Umbilical cord (tissue), 2 donors: ENCODE results near the gene YPEL1. TPM values are rescaled to one million over a fixed set of nuclear protein-coding genes. Genes with fewer than 3 reads are reported as not detected.
"Not testable (repeated sequence)": the region's sequence is repeated elsewhere in the genome, so short reads cannot be mapped to it uniquely, and the experiment has no call there.

Experiments
- DNase-seq: peaks from one replicate; pipeline ENCODE4 v3.0.0-alpha.2; 2015; ENCODE audit warnings: low spot score
- total RNA-seq: library from RNA; depleted of rRNA; stranded (reverse); fragments of >200 nt; gene quantifications from one replicate; pipeline ENCODE4 v1.2.3, GENCODE V29; 2014; ENCODE audit warnings: low replicate concordance; ENCODE audit not compliant: insufficient read depth

YPEL1 gene
- total RNA-seq, 1 donor from 2014 or later, result 9.6 TPM

DNA sequence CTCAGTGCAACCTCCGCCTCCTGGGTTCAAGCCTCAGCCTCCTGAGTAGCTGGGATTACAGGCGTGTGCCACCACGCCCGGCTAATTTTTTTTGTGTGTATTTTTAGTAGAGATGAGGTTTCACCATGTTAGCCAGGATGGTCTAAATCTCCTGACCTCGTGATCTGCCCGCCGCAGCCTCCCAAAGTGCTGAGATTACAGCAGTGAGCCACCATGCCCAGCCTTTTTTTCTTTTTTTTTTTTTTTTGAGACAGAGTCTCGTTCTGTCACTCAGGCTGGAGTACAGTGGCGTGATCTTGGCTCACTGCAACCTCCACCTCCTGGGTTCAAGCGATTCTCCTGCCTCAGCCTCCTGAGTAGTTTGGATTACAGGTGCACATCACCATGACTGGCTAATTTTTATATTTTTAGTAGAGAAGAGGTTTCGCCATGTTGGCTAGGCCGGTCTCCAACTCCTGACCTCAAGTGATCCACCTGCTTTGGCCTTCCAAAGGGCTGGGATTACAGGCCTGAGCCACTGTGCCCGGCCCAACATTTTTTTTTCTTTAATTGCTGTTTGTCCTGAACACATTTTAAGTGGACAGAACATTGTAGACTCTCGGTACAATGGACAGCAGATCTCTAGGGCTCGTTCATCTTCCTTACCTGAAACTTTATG, 14.3 kb downstream of the YPEL1 start:
- not testable (repeated sequence) for DNase-seq

DNA sequence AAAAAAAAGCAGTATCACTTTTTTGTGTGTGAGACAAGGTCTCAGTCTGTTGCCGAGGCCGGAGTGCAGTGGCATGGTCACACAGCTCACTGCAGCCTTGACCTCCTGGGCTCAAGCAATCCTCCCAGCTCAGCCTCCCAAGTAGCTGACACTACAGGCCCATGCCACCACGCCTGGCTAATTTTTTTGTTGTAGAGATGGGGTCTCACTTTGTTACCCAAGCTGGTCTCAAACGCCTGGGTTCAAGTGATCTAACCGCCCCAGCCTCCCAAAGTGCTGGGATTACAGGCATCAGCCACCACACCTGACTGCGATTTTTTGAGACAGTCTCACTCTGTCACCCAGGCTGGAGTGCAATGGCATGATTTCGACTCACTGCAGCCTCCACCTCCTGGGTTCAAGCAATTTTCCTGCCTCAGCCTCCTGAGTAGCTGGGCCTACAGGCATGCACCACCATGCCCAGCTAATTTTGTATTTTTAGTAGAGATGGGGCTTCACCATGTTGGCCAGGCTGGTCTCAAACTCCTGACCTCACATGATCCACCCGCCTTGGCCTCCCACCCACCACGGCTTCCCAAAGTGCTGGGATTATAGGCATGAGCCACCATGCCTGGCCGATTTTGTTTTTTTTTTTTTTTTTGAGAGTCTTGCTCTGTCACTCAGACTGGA, 15.3 kb downstream of the YPEL1 start:
- not testable (repeated sequence) for DNase-seq

GRCh38 chr22:21719024-21719423, 16.6 kb downstream of the YPEL1 start:
- no peak for DNase-seq

DNA sequence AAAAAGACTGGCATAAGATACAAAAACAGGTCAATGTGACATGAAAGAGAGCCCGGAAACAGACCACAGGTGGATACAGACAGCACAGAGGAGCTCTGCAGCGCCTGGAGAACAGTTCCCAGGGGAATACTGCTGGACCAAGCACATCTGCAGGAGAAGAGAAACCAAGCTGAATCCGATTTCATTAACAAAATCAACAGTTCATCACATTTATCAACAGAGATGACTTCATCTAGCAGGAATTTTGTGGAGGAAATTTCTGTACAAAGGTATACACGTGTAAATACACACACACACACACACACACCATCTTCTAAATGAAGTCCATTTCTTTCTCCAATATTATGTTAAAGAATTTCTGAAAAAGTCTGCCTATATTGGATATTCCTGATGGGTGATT, 17.1 kb downstream of the YPEL1 start:
- no peak for DNase-seq

DNA sequence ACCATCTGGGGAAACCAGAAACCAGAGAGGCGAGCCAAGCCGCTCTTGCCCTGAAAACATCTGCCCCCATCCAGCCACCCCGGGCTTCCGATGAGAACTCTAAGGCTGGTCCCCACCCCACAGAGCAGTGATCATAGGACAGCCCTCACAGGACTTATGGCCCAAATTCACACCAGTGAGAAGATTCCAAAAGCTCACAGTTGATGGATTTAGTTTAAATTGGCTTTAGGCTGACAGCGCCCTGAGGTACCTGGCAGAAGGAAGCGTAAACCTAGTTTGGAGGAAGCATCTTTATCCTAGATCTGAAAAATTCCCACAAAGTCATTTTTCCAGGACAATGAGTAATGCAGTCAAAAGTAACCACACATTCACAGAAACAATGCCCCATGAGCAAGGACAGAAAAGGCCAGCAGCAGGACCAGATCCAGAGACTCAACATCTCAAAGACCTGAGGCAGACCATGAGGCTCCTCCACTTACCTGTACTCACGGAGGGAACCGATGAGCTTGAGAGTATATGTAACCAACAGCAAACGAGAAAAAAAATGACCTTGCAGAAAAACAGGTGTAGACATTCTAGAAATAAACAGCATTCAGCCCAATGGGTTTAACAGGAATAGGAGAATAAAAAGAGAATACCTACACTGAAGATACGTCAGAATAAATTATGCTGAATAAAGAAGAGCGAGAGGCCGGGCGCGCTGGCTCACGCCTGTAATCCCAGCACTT, 19.0 kb downstream of the YPEL1 start:
- not testable (repeated sequence) for DNase-seq

- peak; percentile 50 for DNase-seq
These were observed 20.8 kb downstream of the YPEL1 start for GRCh38 chr22:21714786-21715185.

DNA sequence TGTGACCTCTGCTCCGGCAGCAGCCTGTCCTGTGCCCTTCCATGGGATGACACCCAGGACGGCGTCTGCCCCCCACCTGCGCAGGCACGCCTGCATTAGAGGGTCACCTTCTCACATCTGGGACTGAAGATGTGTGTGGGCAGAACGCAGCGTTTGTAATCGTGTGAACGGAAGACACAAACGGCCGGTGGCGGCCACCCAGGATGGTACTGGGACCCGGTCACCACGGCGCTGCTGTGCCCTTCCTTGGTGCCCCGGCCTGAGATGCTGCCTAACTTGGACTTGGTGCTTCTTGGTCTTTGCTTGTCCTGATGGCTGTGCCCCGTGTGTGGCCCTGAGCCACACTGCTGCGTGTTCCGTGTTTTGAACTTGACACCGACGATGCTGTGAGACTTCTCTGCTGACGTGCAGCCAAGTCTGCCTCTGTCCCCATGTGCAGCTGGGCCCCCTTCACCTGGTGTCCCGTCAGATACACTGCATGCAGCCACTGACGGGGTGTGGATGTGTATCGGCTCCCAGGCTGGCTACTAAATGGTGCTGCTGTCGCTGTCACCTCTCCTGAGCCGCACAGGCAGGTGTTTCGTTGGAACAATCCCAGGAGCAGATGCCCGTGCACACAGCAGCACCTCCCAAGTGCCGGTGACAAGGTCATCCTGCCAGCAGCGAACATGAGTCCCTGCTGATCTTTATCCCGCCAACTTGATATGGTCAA, 21.4 kb downstream of the YPEL1 start:
- no peak for DNase-seq

- DNase-seq, result no peak
These were observed 22.1 kb downstream of the YPEL1 start for GRCh38 chr22:21713428-21714058.

DNA sequence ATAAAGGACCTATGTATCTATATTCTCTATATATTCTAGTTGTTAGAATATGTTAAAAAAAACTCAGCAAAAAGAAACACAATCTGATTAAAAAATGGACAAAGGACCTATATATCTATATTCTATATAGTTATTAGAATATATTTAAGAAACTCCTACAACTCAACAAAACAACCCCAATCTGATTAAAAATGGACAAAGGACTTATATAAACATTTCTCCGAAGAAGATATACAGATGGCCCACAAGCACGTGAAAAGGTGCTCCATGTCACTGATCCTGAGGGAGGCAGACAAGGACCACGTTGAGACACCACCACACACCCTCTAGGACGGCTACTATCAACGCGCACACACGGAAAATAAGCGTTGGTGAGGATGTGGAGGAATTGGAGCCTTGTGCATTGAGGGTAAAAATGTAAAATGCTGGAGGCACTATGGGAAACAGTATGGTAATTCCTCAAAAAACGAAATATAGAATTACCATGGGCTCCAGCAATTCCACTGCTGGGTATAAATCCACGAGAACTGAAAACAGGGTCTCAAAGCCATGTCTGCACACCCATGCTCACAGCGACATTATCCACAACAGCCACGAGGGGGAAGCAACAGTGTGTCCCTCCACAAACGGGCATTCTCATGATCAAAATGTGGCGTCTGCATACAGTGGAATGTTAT, 22.7 kb downstream of the YPEL1 start:
- peak; percentile 88 for DNase-seq

GRCh38 chr22:21711851-21712250, 23.7 kb downstream of the YPEL1 start:
- DNase-seq, result no peak

- no peak for DNase-seq
These were observed 25.4 kb downstream of the YPEL1 start for GRCh38 chr22:21710156-21710555.

DNA sequence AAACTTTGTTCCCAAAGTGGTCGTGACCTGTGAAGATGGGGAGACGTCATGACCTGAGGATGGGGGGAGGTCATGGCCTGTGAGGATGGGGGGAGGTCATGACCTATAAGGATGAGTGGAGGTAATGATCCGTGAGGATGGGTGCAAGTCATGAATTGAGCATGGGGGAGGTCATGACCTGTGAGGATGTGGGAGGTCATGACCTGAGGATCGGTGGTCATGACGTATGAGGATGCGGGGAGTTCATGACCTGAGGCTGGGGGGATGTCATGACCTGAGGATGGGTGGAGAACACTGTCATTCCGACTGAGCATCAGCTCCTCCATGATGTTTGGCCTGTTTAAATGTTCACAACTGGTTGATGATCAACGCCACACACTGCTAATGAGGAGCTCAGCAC, 25.9 kb downstream of the YPEL1 start:
- DNase-seq, result no peak

GRCh38 chr22:21708960-21709359, 26.6 kb downstream of the YPEL1 start:
- DNase-seq, result no peak

GRCh38 chr22:21707677-21708076, 27.9 kb downstream of the YPEL1 start:
- DNase-seq, result no peak

GRCh38 chr22:21703684-21704316, 31.8 kb downstream of the YPEL1 start:
- DNase-seq, result no peak

- no peak for DNase-seq
These were observed 32.6 kb downstream of the YPEL1 start for GRCh38 chr22:21702700-21703683.

GRCh38 chr22:21702094-21702493, 33.5 kb downstream of the YPEL1 start:
- DNase-seq, result no peak

DNA sequence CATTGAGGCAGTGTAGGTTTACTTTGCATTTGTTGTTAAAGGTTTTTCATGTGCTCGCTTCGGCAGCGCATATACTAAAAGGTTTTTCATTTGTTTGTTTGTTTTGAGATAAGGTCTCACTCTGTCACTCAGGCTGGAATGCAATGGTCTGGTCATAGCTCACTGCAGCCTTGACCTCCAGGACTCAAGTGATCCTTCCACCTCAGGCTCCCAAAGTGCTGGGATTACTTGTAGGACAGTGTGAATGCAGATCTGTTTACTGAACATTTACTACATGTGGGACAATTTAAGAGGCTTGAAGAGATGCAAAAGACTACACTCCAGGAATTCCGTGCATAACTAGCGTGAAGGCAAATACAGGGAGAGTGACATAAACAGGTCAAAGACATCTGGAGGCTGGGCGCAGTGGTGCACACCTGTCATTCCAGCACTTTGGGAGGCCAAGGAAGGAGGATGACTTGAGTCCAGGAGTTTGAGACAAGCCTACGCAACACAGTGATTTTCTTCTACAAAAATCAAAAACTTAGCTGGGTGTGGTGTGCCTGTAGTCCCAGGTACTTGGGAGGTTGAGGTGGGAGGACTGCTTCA, 34.1 kb downstream of the YPEL1 start:
- DNase-seq, result no peak

DNA sequence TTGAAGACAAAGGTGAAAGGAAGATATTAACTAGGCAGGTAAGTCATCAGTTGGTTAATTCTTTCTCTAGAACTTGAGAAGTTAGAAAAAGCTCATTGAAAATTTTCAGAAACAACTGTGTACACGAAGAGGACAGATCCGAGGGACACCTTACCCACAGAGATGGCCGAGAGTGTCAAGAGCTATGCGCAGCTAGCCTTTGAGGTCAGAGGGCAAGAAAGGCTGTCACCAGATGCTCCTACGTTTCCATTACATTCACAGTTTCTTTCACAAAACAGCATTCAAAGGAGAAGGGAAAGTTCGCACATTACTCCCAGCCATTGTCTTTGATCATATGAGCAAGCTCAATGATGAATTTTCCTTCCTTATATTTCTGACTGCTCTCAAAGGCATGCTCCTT, 34.8 kb downstream of the YPEL1 start:
- no peak for DNase-seq
